SK-MEL-5 (cell line): ENCODE results near the gene SDCCAG8. TPM values are rescaled to one million over a fixed set of nuclear protein-coding genes. Genes with fewer than 3 reads are reported as not detected.

ENCODE experiments used
- DNase-seq: peaks from one replicate; pipeline ENCODE4 v3.0.0-alpha.2; 2016; ENCODE audit warnings: low read depth, low spot score
- in situ Hi-C: cut with HindIII; loops from 2 replicates; pipeline ENCODE4 v1.10.0; 2016; ENCODE audit warnings: low sequenced_read_pairs, high pct_unique_total_duplicates, low pct_unique_long_range_greater_than_20kb
- total RNA-seq: library from RNA; depleted of rRNA; stranded (reverse); fragments of >200 nt; shearing (Covaris generic); gene quantifications from 2 replicates; pipeline ENCODE4 v1.2.3, GENCODE V29; 2014

SDCCAG8 gene
- total RNA-seq, 1 experiment from 2014 or later, result 30.4 TPM

GRCh38 chr1:243420946-243421685 lies 165.3 kb downstream of the SDCCAG8 start:
- DNase-seq, result no peak
- in situ Hi-C loops, result no loop called here

- DNase-seq, result no peak
- in situ Hi-C loops, result no loop called here
Measured at GRCh38 chr1:243421784-243422183, 165.9 kb downstream of the SDCCAG8 start.

- in situ Hi-C loops, result no loop called here
- no peak for DNase-seq
Measured at GRCh38 chr1:243422362-243422761, 166.5 kb downstream of the SDCCAG8 start.

- in situ Hi-C loops, result no loop called here
Measured at GRCh38 chr1:243428084-243428483, 172.2 kb downstream of the SDCCAG8 start.

GRCh38 chr1:243428617-243429342 lies 172.9 kb downstream of the SDCCAG8 start:
- in situ Hi-C loops, result no loop called here
- no peak for DNase-seq

More at GRCh38 chr1:243428084-243428483, 172.2 kb downstream of the SDCCAG8 start:
- DNase-seq, result no peak

GRCh38 chr1:243431591-243431990 lies 175.8 kb downstream of the SDCCAG8 start:
- DNase-seq, result no peak

GRCh38 chr1:243432136-243432535 lies 176.3 kb downstream of the SDCCAG8 start:
- no peak for DNase-seq
- in situ Hi-C loops, result no loop called here

More at GRCh38 chr1:243431591-243431990, 175.8 kb downstream of the SDCCAG8 start:
- in situ Hi-C loops, result no loop called here

GRCh38 chr1:243433737-243434370 lies 178.0 kb downstream of the SDCCAG8 start:
- in situ Hi-C loops, result no loop called here
- DNase-seq, result no peak

- no peak for DNase-seq
- in situ Hi-C loops, result no loop called here
Measured at GRCh38 chr1:243434594-243434993, 178.8 kb downstream of the SDCCAG8 start.

GRCh38 chr1:243435836-243436235 lies 180.0 kb downstream of the SDCCAG8 start:
- DNase-seq, result no peak
- in situ Hi-C loops, result no loop called here

GRCh38 chr1:243438146-243438545 lies 182.3 kb downstream of the SDCCAG8 start:
- no peak for DNase-seq
- in situ Hi-C loops, result no loop called here

GRCh38 chr1:243438815-243439214 lies 183.0 kb downstream of the SDCCAG8 start:
- no peak for DNase-seq
- in situ Hi-C loops, result no loop called here

- in situ Hi-C loops, result no loop called here
- DNase-seq, result peak; percentile 24
Measured at GRCh38 chr1:243440406-243440805, 184.6 kb downstream of the SDCCAG8 start.

GRCh38 chr1:243441601-243442000 lies 185.8 kb downstream of the SDCCAG8 start:
- in situ Hi-C loops, result no loop called here

GRCh38 chr1:243443557-243443956 lies 187.7 kb downstream of the SDCCAG8 start:
- DNase-seq, result no peak
- in situ Hi-C loops, result no loop called here

More at GRCh38 chr1:243441601-243442000, 185.8 kb downstream of the SDCCAG8 start:
- DNase-seq, result no peak

GRCh38 chr1:243447347-243447746 lies 191.5 kb downstream of the SDCCAG8 start:
- in situ Hi-C loops, result no loop called here

GRCh38 chr1:243447844-243448243 lies 192.0 kb downstream of the SDCCAG8 start:
- in situ Hi-C loops, result no loop called here
- DNase-seq, result no peak

More at GRCh38 chr1:243447347-243447746, 191.5 kb downstream of the SDCCAG8 start:
- no peak for DNase-seq

- in situ Hi-C loops, result no loop called here
- DNase-seq, result no peak
Measured at GRCh38 chr1:243449373-243449772, 193.5 kb downstream of the SDCCAG8 start.
